Upper lobe of left lung (tissue), 6 donors: ENCODE results near the gene TBL1XR1. TPM values are rescaled to one million over a fixed set of nuclear protein-coding genes. Genes with fewer than 3 reads are reported as not detected.

Experiments used
- ATAC-seq, 2 donors: fragments of 200-7000 bp; cut with Tn5 transposase; one replicate each; pipeline ENCODE4 v1.9.1; 2022; ENCODE audit warnings: mild to moderate bottlenecking in 2 of 2, moderate library complexity in 2 of 2; ENCODE audit not compliant: low FRiP score in 2 of 2
- DNase-seq, 2 donors: peaks; one replicate each; pipeline ENCODE4 v3.0.0-alpha.2; 2019 to 2020
- H3K27ac ChIP-seq, 4 donors: fragments of 200-600 bp; sonication (generic); one replicate each; pipeline ENCODE4 v1.5.1; 2016 to 2019
- H3K27me3 ChIP-seq, 4 donors: fragments of 200-600 bp; sonication (generic); one replicate each; pipeline ENCODE4 v1.5.1; 2017 to 2019
- H3K36me3 ChIP-seq, 4 donors: fragments of 200-600 bp; sonication (generic); one replicate each; pipeline ENCODE4 v1.5.1; 2016 to 2019
- H3K4me1 ChIP-seq, 4 donors: fragments of 200-600 bp; sonication (generic); one replicate each; pipeline ENCODE4 v1.5.1; 2018 to 2019
- H3K4me3 ChIP-seq, 4 donors: fragments of 200-600 bp; sonication (generic); one replicate each; pipeline ENCODE4 v1.5.1; 2017 to 2019; ENCODE audit warnings: mild to moderate bottlenecking in 2 of 4, moderate library complexity in 1 of 4
- H3K9me3 ChIP-seq, 4 donors: fragments of 200-600 bp; sonication (generic); one replicate each; pipeline ENCODE4 v1.5.1; 2018 to 2019
- CTCF ChIP-seq, 6 experiments: fragments of 450-650 bp in 4 of 6; fragments of 200-600 bp in 2 of 6; sonication (generic) in 2 of 6; IDR thresholded peaks; one replicate each; pipeline ENCODE4 v1.5.1; 2016 to 2019; ENCODE audit warnings: antibody characterized with exemption in 6 of 6
- EP300 ChIP-seq, 4 donors: sonication (generic); formaldehyde crosslinking; IDR thresholded peaks; one replicate each; pipeline ENCODE4 v1.5.1; 2017; ENCODE audit warnings: antibody characterized with exemption in 4 of 4, control low read depth in 2 of 4
- POLR2A ChIP-seq, 4 donors: fragments of 450-650 bp; IDR thresholded peaks; one replicate each; pipeline ENCODE4 v1.5.1; 2016 to 2017; ENCODE audit warnings: antibody characterized with exemption in 4 of 4, mild to moderate bottlenecking in 2 of 4
- POLR2AphosphoS5 ChIP-seq, 2 donors: sonication (generic); formaldehyde crosslinking; IDR thresholded peaks; one replicate each; pipeline ENCODE4 v1.5.1; 2017; ENCODE audit warnings: antibody characterized with exemption in 2 of 2
- WGBS, 2 donors: methylation state at CpG; one replicate each; pipeline ENCODE4 v1.1.5; 2017 to 2018; 5-methylcytosine and 5-hydroxymethylcytosine counted together
- total RNA-seq, 6 donors: library from RNA; depleted of rRNA in 4 of 6; stranded (reverse); fragments of >200 nt in 4 of 6; gene quantifications; one replicate each; pipeline versions ENCODE4 v1.1.0 to v1.2.1, GENCODE V29; 2016 to 2021
- donor health status: DM: no; HTN: no; CAD: no; lungs with moderate emphysema.
- donor health status: DM: no; HTN: yes; CAD: no; lungs with severe emphysema.

The TBL1XR1 gene
- total RNA-seq, 6 donors from 2014 or later = 46.1 to 156 (median 86.6) TPM

DNA sequence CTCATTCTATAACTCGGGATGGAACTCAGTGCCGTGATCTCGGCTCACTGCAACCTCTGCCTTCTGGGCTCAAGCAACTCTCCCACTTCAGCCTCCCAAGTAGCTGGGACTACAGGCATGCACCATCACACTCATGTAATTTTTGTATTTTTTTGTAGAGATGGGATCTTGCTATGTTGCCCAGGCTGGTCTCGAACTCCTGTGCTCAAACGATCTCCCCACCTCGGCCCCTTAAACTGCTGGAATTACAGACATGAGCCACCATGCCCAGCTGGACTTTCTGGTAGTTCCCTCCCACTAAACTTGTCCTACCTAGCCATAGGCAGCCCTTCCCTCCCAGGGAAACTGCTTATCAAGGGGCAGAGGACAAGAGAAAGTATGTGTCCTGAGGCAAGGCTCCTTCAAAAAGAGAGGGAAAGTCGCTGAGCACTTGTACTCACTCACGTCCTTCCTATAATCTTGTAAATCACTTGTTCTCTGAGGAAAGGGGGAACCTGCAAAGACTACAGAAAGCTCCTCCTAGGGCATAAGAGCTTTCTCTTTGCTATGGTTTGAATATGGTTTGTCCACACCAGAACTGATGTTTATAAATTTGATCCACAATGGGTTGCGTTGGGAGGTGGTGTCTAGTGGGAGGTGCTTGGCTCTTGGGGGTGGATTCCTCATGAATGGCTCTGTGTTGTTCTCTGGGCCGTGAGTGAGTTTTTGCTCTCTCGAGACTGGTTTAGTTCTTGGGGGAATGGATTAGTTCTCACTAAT, 13.6 kb upstream of the TBL1XR1 start:
- ATAC-seq (no peak), DNase-seq (no peak)
- H3K4me1 ChIP-seq = peaks cover 0 to 15% (median 2%) of the 10 kb centered on the region in 4 donors
- no peak overlapping the region for H3K4me3 ChIP-seq
- H3K9me3 ChIP-seq = no peaks in the 10 kb centered on the region
- H3K36me3 ChIP-seq = no peaks in the 10 kb centered on the region
- no peak overlapping the region for H3K27ac ChIP-seq
- WGBS, 2 donors = 88 to 90% methylated on average over 11 of the region's 11 CpGs
- no peak for TF ChIP-seq EP300 (IDR thresholded peaks at IDR 0.05)
- no peak for TF ChIP-seq CTCF (IDR thresholded peaks at IDR 0.05)
- TF ChIP-seq POLR2A (IDR thresholded peaks at IDR 0.05) = no peak
- no peak for TF ChIP-seq POLR2AphosphoS5 (IDR thresholded peaks at IDR 0.05)
- H3K27me3 ChIP-seq = no peaks in the 10 kb centered on the region

GRCh38 chr3:177209509-177209908, 12.2 kb upstream of the TBL1XR1 start:
- ATAC-seq (no peak), DNase-seq (no peak)
- H3K27me3 ChIP-seq = no peaks in the 10 kb centered on the region
- TF ChIP-seq EP300 (IDR thresholded peaks at IDR 0.05) (no peak), POLR2AphosphoS5 (IDR thresholded peaks at IDR 0.05) (no peak), POLR2A (IDR thresholded peaks at IDR 0.05) (no peak), CTCF (IDR thresholded peaks at IDR 0.05) (no peak)
- peaks cover 0 to 15% (median 2%) of the 10 kb centered on the region in 4 donors for H3K4me1 ChIP-seq
- H3K4me3 ChIP-seq = no peak overlapping the region
- no peak overlapping the region for H3K27ac ChIP-seq
- 77 to 94% methylated on average over 5 of the region's 5 CpGs for WGBS, 2 donors
- no peaks in the 10 kb centered on the region for H3K9me3 ChIP-seq
- H3K36me3 ChIP-seq = no peaks in the 10 kb centered on the region

GRCh38 chr3:177208781-177209180, 11.5 kb upstream of the TBL1XR1 start:
- TF ChIP-seq POLR2A (IDR thresholded peaks at IDR 0.05) (no peak), EP300 (IDR thresholded peaks at IDR 0.05) (no peak), CTCF (IDR thresholded peaks at IDR 0.05) (no peak), POLR2AphosphoS5 (IDR thresholded peaks at IDR 0.05) (no peak)
- Histone ChIP-seq H3K36me3 (no peaks in the 10 kb centered on the region), H3K4me3 (no peak overlapping the region), H3K4me1 (peaks cover 0 to 15% (median 2%) of the 10 kb centered on the region in 4 donors), H3K27me3 (no peaks in the 10 kb centered on the region), H3K27ac (no peak overlapping the region), H3K9me3 (no peaks in the 10 kb centered on the region)
- WGBS, 2 donors = 92 to 94% methylated on average over 3 of the region's 3 CpGs
- no peak for DNase-seq
- no peak for ATAC-seq

DNA sequence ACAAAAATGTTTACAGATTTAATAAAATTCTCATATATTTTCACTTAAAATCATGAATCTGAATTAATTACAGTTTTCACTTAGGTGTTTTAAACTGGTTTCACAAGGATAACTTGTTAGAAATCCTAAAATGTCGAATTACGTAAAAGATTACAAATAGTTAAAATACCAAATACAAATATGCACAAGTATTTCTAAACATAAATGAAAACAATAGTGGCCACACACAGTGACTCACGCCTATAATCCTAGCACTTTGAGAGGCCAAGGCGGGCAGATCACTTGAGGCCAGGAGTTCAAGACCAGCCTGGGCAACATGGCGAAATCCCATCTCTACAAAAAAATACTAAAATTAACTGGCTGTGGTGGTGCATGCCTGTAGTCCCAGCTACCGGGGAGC, 10.9 kb upstream of the TBL1XR1 start:
- H3K27me3 ChIP-seq = no peaks in the 10 kb centered on the region
- no peaks in the 10 kb centered on the region for H3K9me3 ChIP-seq
- H3K4me1 ChIP-seq = peaks cover 0 to 15% (median 2%) of the 10 kb centered on the region in 4 donors
- no peak overlapping the region for H3K4me3 ChIP-seq
- no peak for TF ChIP-seq POLR2AphosphoS5 (IDR thresholded peaks at IDR 0.05)
- no peak for TF ChIP-seq EP300 (IDR thresholded peaks at IDR 0.05)
- no peak for TF ChIP-seq POLR2A (IDR thresholded peaks at IDR 0.05)
- no peak for DNase-seq
- ATAC-seq = no peak
- no peaks in the 10 kb centered on the region for H3K36me3 ChIP-seq
- H3K27ac ChIP-seq = no peak overlapping the region
- 88 to 90% methylated on average over 6 of the region's 6 CpGs for WGBS, 2 donors

DNA sequence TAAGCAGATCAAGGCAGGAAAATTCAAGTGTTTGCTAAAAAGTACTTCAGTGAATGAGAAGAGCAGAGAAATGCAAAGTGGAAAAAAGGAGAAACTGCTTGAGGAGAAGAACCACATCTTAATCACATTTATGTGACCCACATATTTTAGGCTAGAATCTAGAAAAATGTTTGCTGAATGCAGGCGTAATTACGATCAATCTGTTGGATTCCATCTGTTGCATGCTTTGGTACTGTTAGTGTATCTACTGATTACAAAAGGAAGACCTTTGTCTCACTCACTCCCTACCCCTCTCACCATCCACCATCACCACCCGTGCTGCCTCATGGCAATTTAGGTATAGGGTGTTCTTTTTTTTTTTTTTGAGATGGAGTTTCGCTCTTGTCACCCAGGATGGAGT, 9.7 kb upstream of the TBL1XR1 start:
- ATAC-seq (no peak), DNase-seq (no peak)
- Histone ChIP-seq H3K4me3 (no peak overlapping the region), H3K9me3 (no peaks in the 10 kb centered on the region), H3K36me3 (no peaks in the 10 kb centered on the region), H3K27ac (no peak overlapping the region), H3K4me1 (peaks cover 0 to 9% (median 2%) of the 10 kb centered on the region in 4 donors), H3K27me3 (no peaks in the 10 kb centered on the region)
- 76 to 86% methylated on average over 4 of the region's 4 CpGs for WGBS, 2 donors
- TF ChIP-seq POLR2AphosphoS5 (IDR thresholded peaks at IDR 0.05) = no peak
- no peak for TF ChIP-seq EP300 (IDR thresholded peaks at IDR 0.05)
- TF ChIP-seq POLR2A (IDR thresholded peaks at IDR 0.05) = no peak
- no peak for TF ChIP-seq CTCF (IDR thresholded peaks at IDR 0.05)
